GM13977 (cell line): ENCODE data around the gene ORC5.

Experiments used
- DNase-seq: peaks from one replicate; pipeline ENCODE4 v3.0.0; 2012; ENCODE audit warnings: low spot score
- CTCF ChIP-seq: IDR thresholded peaks from 2 replicates; pipeline ENCODE4 v1.5.1; 2012; ENCODE audit warnings: mild to moderate bottlenecking, control low read depth; ENCODE audit not compliant: insufficient read depth; ENCODE audit errors: extremely low read depth, missing control alignments
- in situ Hi-C: fragments of 300-500 bp; cut with MboI; formaldehyde crosslinking; loops from one replicate; pipeline ENCODE4 v1.12.0; 2022; ENCODE audit warnings: low sequenced_read_pairs, low pct_unique_long_range_greater_than_20kb, mixed read lengths, inconsistent platforms; ENCODE audit not compliant: unreplicated experiment

ORC5 gene

GRCh38 chr7:104207731-104208420 lies at the start of gene ORC5:
TSS of gene ORC5 (minus strand) at chr7:104208013. CDS start at chr7:104207904, 109 bp downstream.
- peak; percentile 90 for DNase-seq
- TF ChIP-seq CTCF = no peak

GRCh38 chr7:104255616-104256015 lies 47.8 kb upstream of the ORC5 start:
- in situ Hi-C loops = no loop called here
- no peak for DNase-seq
- TF ChIP-seq CTCF = no peak

More at GRCh38 chr7:104207731-104208420, at the start of gene ORC5:
- in situ Hi-C loops = no loop called here

- no peak for TF ChIP-seq CTCF
- DNase-seq = no peak
- in situ Hi-C loops = no loop called here
Observed at GRCh38 chr7:104255194-104255593, 47.4 kb upstream of the ORC5 start.

- DNase-seq = no peak
- TF ChIP-seq CTCF = no peak
- in situ Hi-C loops = no loop called here
Observed at GRCh38 chr7:104254696-104255095, 46.9 kb upstream of the ORC5 start.

GRCh38 chr7:104252409-104253134 lies 44.8 kb upstream of the ORC5 start:
- in situ Hi-C loops = no loop called here
- DNase-seq = no peak
- no peak for TF ChIP-seq CTCF

GRCh38 chr7:104242638-104243037 lies 34.8 kb upstream of the ORC5 start:
- no peak for DNase-seq
- in situ Hi-C loops = no loop called here
- no peak for TF ChIP-seq CTCF
